Activated T-helper 1 cell treated with anti-CD3 and anti-CD28 coated beads, Interleukin-2, amount 50 U/mL, for 16 hours (primary cell): ENCODE measurements around the gene TMEM221.

Experiments used
- DNase-seq, 2 donors: peaks; one replicate each; pipeline ENCODE4 v3.0.0-alpha.2; 2020; ENCODE audit warnings: low read depth in 1 of 2, low spot score in 1 of 2

The TMEM221 gene

GRCh38 chr19:17406046-17406886 is 42.2 kb downstream of the TMEM221 start:
- DNase-seq, result no peak

GRCh38 chr19:17405250-17406045 is 43.0 kb downstream of the TMEM221 start, which contains the start of gene BST2:
Gene BST2 (minus strand): TSS chr19:17405630. CDS start chr19:17405575, 55 bp downstream.
- no peak for DNase-seq

GRCh38 chr19:17404621-17405249 is 43.7 kb downstream of the TMEM221 start:
- no peak for DNase-seq

- DNase-seq, result no peak
Measured at GRCh38 chr19:17404015-17404414, 44.5 kb downstream of the TMEM221 start.

- peak; percentile 26 to 42 for DNase-seq
Measured at GRCh38 chr19:17402982-17403855, 45.2 kb downstream of the TMEM221 start.

GRCh38 chr19:17401628-17402027 is 46.8 kb downstream of the TMEM221 start:
- DNase-seq, result no peak

GRCh38 chr19:17398902-17399527 is 49.5 kb downstream of the TMEM221 start:
- DNase-seq, result no peak

GRCh38 chr19:17394891-17395415 is 53.5 kb downstream of the TMEM221 start:
- DNase-seq, result peak; percentile 31 to 43

GRCh38 chr19:17393914-17394313 is 54.6 kb downstream of the TMEM221 start, which contains the start of gene CCDC194:
Gene CCDC194 (minus strand): TSS chr19:17394196. CDS start chr19:17394158, 38 bp downstream.
- DNase-seq, result no peak

- DNase-seq, result no peak
Measured at GRCh38 chr19:17393002-17393401, 55.5 kb downstream of the TMEM221 start.

- no peak for DNase-seq
Measured at GRCh38 chr19:17391371-17392151, 56.9 kb downstream of the TMEM221 start.

GRCh38 chr19:17390665-17391370 is 57.6 kb downstream of the TMEM221 start:
- DNase-seq, result peak; percentile 75 to 88

GRCh38 chr19:17389957-17390664 is 58.4 kb downstream of the TMEM221 start:
- no peak for DNase-seq

GRCh38 chr19:17389288-17389687 is 59.2 kb downstream of the TMEM221 start:
- no peak for DNase-seq

- DNase-seq, result peak; percentile 35 to 41
Measured at GRCh38 chr19:17385878-17386611, 62.4 kb downstream of the TMEM221 start.
